Stimulated activated CD8-positive, alpha-beta memory T cell treated with anti-CD3 and anti-CD28 coated beads, Interleukin-12 subunit alpha, Interleukin-12 subunit beta, amount 100 ng/mL, for 1 hour (primary cell): ENCODE data around the gene BAAT.

Source experiments
- DNase-seq: peaks from one replicate; pipeline ENCODE4 v3.0.0-alpha.2; 2020; ENCODE audit warnings: low read depth

The BAAT gene

GRCh38 chr9:101398068-101398929 lies 13.5 kb upstream of the BAAT start, which contains the start of the genes MRPL50 and ZNF189:
Gene MRPL50 (minus strand): TSS chr9:101398618. CDS start chr9:101398592, 26 bp downstream.
Gene ZNF189 (plus strand): TSS chr9:101398851. CDS start chr9:101399157, 306 bp downstream.
- DNase-seq, result peak; percentile 94

GRCh38 chr9:101397746-101398067 lies 12.9 kb upstream of the BAAT start:
- no peak for DNase-seq

GRCh38 chr9:101394687-101395086 lies 9.9 kb upstream of the BAAT start:
- no peak for DNase-seq

- DNase-seq, result no peak
These were observed 8.3 kb upstream of the BAAT start for GRCh38 chr9:101393135-101393534.

GRCh38 chr9:101388507-101388993 lies 3.7 kb upstream of the BAAT start:
- DNase-seq, result no peak

- no peak for DNase-seq
These were observed 3.2 kb upstream of the BAAT start for GRCh38 chr9:101387871-101388506.

GRCh38 chr9:101383361-101383760 lies 1.4 kb downstream of the BAAT start:
- DNase-seq, result no peak

GRCh38 chr9:101381833-101382342 lies 2.9 kb downstream of the BAAT start:
- DNase-seq, result no peak

- DNase-seq, result no peak
These were observed 3.7 kb downstream of the BAAT start for GRCh38 chr9:101381118-101381517.

- DNase-seq, result no peak
These were observed 4.5 kb downstream of the BAAT start for GRCh38 chr9:101380295-101380694.

- no peak for DNase-seq
These were observed 8.5 kb downstream of the BAAT start for GRCh38 chr9:101376111-101376848.

- DNase-seq, result no peak
These were observed 9.3 kb downstream of the BAAT start for GRCh38 chr9:101375546-101375945.

GRCh38 chr9:101372327-101373118 lies 12.3 kb downstream of the BAAT start:
- no peak for DNase-seq

GRCh38 chr9:101371813-101372212 lies 13.0 kb downstream of the BAAT start:
- no peak for DNase-seq

- DNase-seq, result no peak
These were observed 14.8 kb downstream of the BAAT start for GRCh38 chr9:101369884-101370531.

GRCh38 chr9:101369286-101369685 lies 15.5 kb downstream of the BAAT start:
- DNase-seq, result no peak

GRCh38 chr9:101367323-101367722 lies 17.5 kb downstream of the BAAT start:
- DNase-seq, result no peak

GRCh38 chr9:101366038-101366756 lies 18.6 kb downstream of the BAAT start:
- no peak for DNase-seq

- no peak for DNase-seq
These were observed 19.6 kb downstream of the BAAT start for GRCh38 chr9:101365181-101365580.

- no peak for DNase-seq
These were observed 22.4 kb downstream of the BAAT start for GRCh38 chr9:101362450-101362849.
